ENCODE measurements around the gene NMRK1. TPM values are rescaled to one million over a fixed set of nuclear protein-coding genes. Genes with fewer than 3 reads are reported as not detected.

The NMRK1 gene
- total and polyA plus RNA-seq, 3 donors from 2014 or later: 13.8 to 22.4 (median 21.3) TPM

- no peak for TF ChIP-seq POLR2A (IDR thresholded peaks at IDR 0.05)
- TF ChIP-seq CTCF (IDR thresholded peaks at IDR 0.05): no peak
- Histone ChIP-seq H3K4me3 (no peak overlapping the region), H3K9me3 (no peaks in the 10 kb centered on the region), H3K27ac (no peak overlapping the region), H3K27me3 (no peaks in the 10 kb centered on the region), H3K4me1 (no peaks in the 10 kb centered on the region), H3K36me3 (ENCODE audit: low read depth, missing control alignments) (no peaks in the 10 kb centered on the region)
- intact Hi-C loops (cut with DNase I; ENCODE audit: low total_unique reads): no loop called here
- no peak for DNase-seq
- WGBS, 2 donors: 74 to 84% methylated on average over 2 of the region's 2 CpGs
Measured at GRCh38 chr9:75013735-75014134, 74.2 kb downstream of the NMRK1 start.

Small RNAs within 50 kb of the gene (small RNA-seq; reads per million reads assigned to genes)
- gene RF02271: 0 reads per million in 2 donors

Other genes with a start within 250 kb of the NMRK1 start
- 1 to 10 TPM; 4.2 to 6.7 TPM for gene TRPM6, start 200.2 kb downstream of the NMRK1 start, total RNA-seq
- gene TRPM6, start 200.2 kb downstream of the NMRK1 start, polyA plus RNA-seq (ENCODE audit: insufficient read depth, low read depth, low replicate concordance): 2.8 TPM
- 10 to 100 TPM in 1 of 2 donors, 1 to 10 TPM in 1; 8.9 to 14.6 TPM for gene C9orf40, start 135.2 kb downstream of the NMRK1 start, total RNA-seq
- gene C9orf40, start 135.2 kb downstream of the NMRK1 start, polyA plus RNA-seq (ENCODE audit: insufficient read depth, low read depth, low replicate concordance): 21.4 TPM
- 10 to 100 TPM; 40.6 to 42.4 TPM for gene CARNMT1, start 59.9 kb downstream of the NMRK1 start, total RNA-seq
- gene CARNMT1, start 59.9 kb downstream of the NMRK1 start, polyA plus RNA-seq (ENCODE audit: insufficient read depth, low read depth, low replicate concordance): 33.9 TPM
- 10 to 100 TPM; 25.2 to 25.6 TPM for gene OSTF1, start 359 bp upstream of the NMRK1 start, total RNA-seq
- gene OSTF1, start 359 bp upstream of the NMRK1 start, polyA plus RNA-seq (ENCODE audit: insufficient read depth, low read depth, low replicate concordance): 34.2 TPM

Measured in testis (tissue), 3 donors.